Activated T-helper 1 cell treated with anti-CD3 and anti-CD28 coated beads, Interleukin-12 subunit alpha, Interleukin-12 subunit beta, Interleukin-2, Interleukin-4 antibody, amounts not matched to agents 30 ng/mL and 10 ng/mL and 1 ng/mL, durations not matched to agents 14 hours and 24 hours and 36 hours (primary cell): Measurements from ENCODE around the gene TMEM141. TPM values are rescaled to one million over a fixed set of nuclear protein-coding genes. Genes with fewer than 3 reads are reported as not detected.
"Not testable (repeated sequence)": the region's sequence is repeated elsewhere in the genome, so short reads cannot be mapped to it uniquely, and the experiment has no call there.

Experiments
- DNase-seq: peaks from one replicate; pipeline ENCODE4 v3.0.0; 2021; ENCODE audit warnings: low spot score
- H3K27ac Mint-ChIP-seq: one replicate; pipeline ENCODE4 v1.8.0; 2021; ENCODE audit warnings: mild to moderate bottlenecking, mixed read lengths
- H3K27me3 Mint-ChIP-seq: one replicate; pipeline ENCODE4 v1.8.0; 2022; ENCODE audit warnings: mild to moderate bottlenecking, moderate library complexity, mixed read lengths; ENCODE audit not compliant: insufficient read depth
- H3K36me3 Mint-ChIP-seq: one replicate; pipeline ENCODE4 v1.8.0; 2021; ENCODE audit warnings: low read depth, mixed read lengths
- H3K4me1 Mint-ChIP-seq: one replicate; pipeline ENCODE4 v1.8.0; 2021; ENCODE audit warnings: low read depth, mixed read lengths
- H3K4me3 Mint-ChIP-seq: one replicate; pipeline ENCODE4 v1.8.0; 2021; ENCODE audit warnings: mild to moderate bottlenecking, moderate library complexity, mixed read lengths
- H3K9me3 Mint-ChIP-seq: one replicate; pipeline ENCODE4 v1.8.0; 2021; ENCODE audit warnings: mixed read lengths
- intact Hi-C: fragments of 100-400 bp; cut with micrococcal nuclease; formaldehyde crosslinking; loops from one replicate; pipeline ENCODE4 v1.15.1; 2024
- total RNA-seq: library from RNA; stranded (reverse); gene quantifications from 2 replicates; pipeline ENCODE4 v1.2.3, GENCODE V29; 2022

The TMEM141 gene
- total RNA-seq, 1 donor from 2014 or later, result 37.2 TPM

GRCh38 chr9:136833381-136834048 is 42.4 kb downstream of the TMEM141 start:
- DNase-seq, H3K9me3 Mint-ChIP-seq, H3K36me3 Mint-ChIP-seq, H3K27me3 Mint-ChIP-seq, intact Hi-C loops, H3K4me3 Mint-ChIP-seq, H3K27ac Mint-ChIP-seq, H3K4me1 Mint-ChIP-seq: not testable (repeated sequence)

- Mint-ChIP-seq H3K27me3 (no peaks in the 10 kb centered on the region), H3K36me3 (peaks cover 6% of the 10 kb centered on the region), H3K9me3 (no peaks in the 10 kb centered on the region), H3K4me1 (no peaks in the 10 kb centered on the region), H3K27ac (no peak overlapping the region), H3K4me3 (no peak overlapping the region)
- intact Hi-C loops, result no loop called here
- DNase-seq, result no peak
These were observed 44.2 kb downstream of the TMEM141 start for GRCh38 chr9:136835162-136835931.

- Mint-ChIP-seq H3K4me1 (no peaks in the 10 kb centered on the region), H3K9me3 (no peaks in the 10 kb centered on the region), H3K27me3 (no peaks in the 10 kb centered on the region), H3K4me3 (no peak overlapping the region), H3K27ac (no peak overlapping the region), H3K36me3 (peaks cover 6% of the 10 kb centered on the region)
- DNase-seq, result no peak
- intact Hi-C loops, result no loop called here
These were observed 45.1 kb downstream of the TMEM141 start for GRCh38 chr9:136835932-136836904.

- DNase-seq, result no peak
- Mint-ChIP-seq H3K4me3 (no peak overlapping the region), H3K4me1 (no peaks in the 10 kb centered on the region), H3K9me3 (no peaks in the 10 kb centered on the region), H3K36me3 (peaks cover 6% of the 10 kb centered on the region), H3K27ac (no peak overlapping the region), H3K27me3 (no peaks in the 10 kb centered on the region)
- intact Hi-C loops, result no loop called here
These were observed 46.2 kb downstream of the TMEM141 start for GRCh38 chr9:136837146-136837855.

- H3K4me3 Mint-ChIP-seq, H3K36me3 Mint-ChIP-seq, H3K4me1 Mint-ChIP-seq, H3K27me3 Mint-ChIP-seq, H3K27ac Mint-ChIP-seq, H3K9me3 Mint-ChIP-seq, intact Hi-C loops, DNase-seq: not testable (repeated sequence)
These were observed 46.7 kb downstream of the TMEM141 start for GRCh38 chr9:136837856-136838277.

GRCh38 chr9:136838314-136839228 is 47.4 kb downstream of the TMEM141 start:
- H3K9me3 Mint-ChIP-seq, result no peaks in the 10 kb centered on the region
- H3K36me3 Mint-ChIP-seq, result peaks cover 6% of the 10 kb centered on the region
- no peak for DNase-seq
- H3K27ac Mint-ChIP-seq, result no peak overlapping the region
- H3K27me3 Mint-ChIP-seq, result no peaks in the 10 kb centered on the region
- intact Hi-C loops, result no loop called here
- no peaks in the 10 kb centered on the region for H3K4me1 Mint-ChIP-seq
- no peak overlapping the region for H3K4me3 Mint-ChIP-seq

GRCh38 chr9:136839229-136840139 is 48.3 kb downstream of the TMEM141 start:
- H3K36me3 Mint-ChIP-seq, result peaks cover 4% of the 10 kb centered on the region
- no peak for DNase-seq
- H3K9me3 Mint-ChIP-seq, result no peaks in the 10 kb centered on the region
- H3K27me3 Mint-ChIP-seq, result no peaks in the 10 kb centered on the region
- intact Hi-C loops, result no loop called here
- no peak overlapping the region for H3K4me3 Mint-ChIP-seq
- no peak overlapping the region for H3K27ac Mint-ChIP-seq
- no peaks in the 10 kb centered on the region for H3K4me1 Mint-ChIP-seq

GRCh38 chr9:136840140-136840876 is 49.2 kb downstream of the TMEM141 start:
- Mint-ChIP-seq H3K36me3 (peaks cover 4% of the 10 kb centered on the region), H3K4me1 (no peaks in the 10 kb centered on the region), H3K27me3 (no peaks in the 10 kb centered on the region), H3K27ac (no peak overlapping the region), H3K9me3 (no peaks in the 10 kb centered on the region), H3K4me3 (no peak overlapping the region)
- no peak for DNase-seq
- intact Hi-C loops, result no loop called here

- no peaks in the 10 kb centered on the region for H3K4me1 Mint-ChIP-seq
- no peaks in the 10 kb centered on the region for H3K9me3 Mint-ChIP-seq
- H3K27me3 Mint-ChIP-seq, result no peaks in the 10 kb centered on the region
- peaks cover 4% of the 10 kb centered on the region for H3K36me3 Mint-ChIP-seq
- no peak overlapping the region for H3K4me3 Mint-ChIP-seq
- no peak overlapping the region for H3K27ac Mint-ChIP-seq
- intact Hi-C loops, result no loop called here
- DNase-seq, result no peak
These were observed 49.9 kb downstream of the TMEM141 start for GRCh38 chr9:136840877-136841645.
